GM23338 (cell line): ENCODE measurements around the gene PTPN6. TPM values are rescaled to one million over a fixed set of nuclear protein-coding genes. Genes with fewer than 3 reads are reported as not detected.

Experiments used
- ATAC-seq: fragments of 200-7000 bp; cut with Tn5 transposase; 3 replicates; pipeline ENCODE4 v1.9.1; 2020
- DNase-seq: peaks from one replicate; pipeline ENCODE4 v3.0.0-alpha.2; 2015; ENCODE audit warnings: low spot score
- H2AFZ ChIP-seq: fragments of 200-600 bp; sonication (generic); 2 replicates; pipeline ENCODE4 v1.8.0; 2016; ENCODE audit warnings: antibody characterized with exemption, mild to moderate bottlenecking, moderate library complexity
- H3F3A ChIP-seq: fragments of 200-600 bp; sonication (generic); replicated peaks from 2 replicates; pipeline ENCODE4 v1.8.0; 2017; ENCODE audit warnings: antibody characterized with exemption, mixed run types, low read depth
- H3K27ac ChIP-seq: fragments of 200-600 bp; sonication (generic); 2 replicates; pipeline ENCODE4 v1.6.1; 2016; ENCODE audit warnings: low read depth
- H3K27me3 ChIP-seq: fragments of 200-600 bp; sonication (generic); 2 replicates; pipeline ENCODE4 v1.8.0; 2016; ENCODE audit warnings: mild to moderate bottlenecking, mixed run types, moderate library complexity; ENCODE audit not compliant: insufficient read depth
- H3K36me3 ChIP-seq: fragments of 200-600 bp; sonication (generic); 2 replicates; pipeline ENCODE4 v1.8.0; 2016; ENCODE audit warnings: mild to moderate bottlenecking; ENCODE audit not compliant: insufficient read depth
- H3K4me1 ChIP-seq: fragments of 200-600 bp; sonication (generic); 2 replicates; pipeline ENCODE4 v1.8.0; 2016; ENCODE audit warnings: mild to moderate bottlenecking, moderate library complexity; ENCODE audit not compliant: insufficient read depth
- H3K4me2 ChIP-seq: fragments of 200-600 bp; sonication (generic); 2 replicates; pipeline ENCODE4 v1.7.1; 2017; ENCODE audit warnings: mixed run types
- H3K4me3 ChIP-seq: fragments of 200-600 bp; sonication (generic); 2 replicates; pipeline ENCODE4 v1.6.1; 2016; ENCODE audit warnings: mixed run types
- H3K79me2 ChIP-seq: fragments of 200-600 bp; sonication (generic); replicated peaks from 2 replicates; pipeline ENCODE4 v1.8.0; 2017; ENCODE audit warnings: mild to moderate bottlenecking; ENCODE audit not compliant: insufficient read depth
- H3K9me2 ChIP-seq: fragments of 200-600 bp; sonication (generic); 2 replicates; pipeline ENCODE4 v1.8.0; 2017; ENCODE audit not compliant: insufficient read depth
- H4K20me1 ChIP-seq: fragments of 200-600 bp; sonication (generic); replicated peaks from 2 replicates; pipeline ENCODE4 v1.8.0; 2017; ENCODE audit warnings: mild to moderate bottlenecking; ENCODE audit not compliant: insufficient read depth
- H3K27ac Mint-ChIP-seq: 2 replicates; pipeline ENCODE4 v1.8.0; 2020; ENCODE audit warnings: inconsistent platforms, mild to moderate bottlenecking, moderate library complexity, mixed read lengths
- H3K27me3 Mint-ChIP-seq: 3 replicates; pipeline ENCODE4 v1.8.0; 2022; ENCODE audit warnings: low read depth, mild to moderate bottlenecking, moderate library complexity, mixed read lengths, inconsistent platforms; ENCODE audit not compliant: insufficient read depth, poor library complexity
- H3K36me3 Mint-ChIP-seq: 3 replicates; pipeline ENCODE4 v1.8.0; 2021; ENCODE audit warnings: low read depth, mild to moderate bottlenecking, inconsistent platforms, moderate library complexity, mixed read lengths
- H3K4me1 Mint-ChIP-seq: 3 replicates; pipeline ENCODE4 v1.8.0; 2020; ENCODE audit warnings: mild to moderate bottlenecking, inconsistent platforms, mixed read lengths
- H3K4me3 Mint-ChIP-seq: 3 replicates; pipeline ENCODE4 v1.8.0; 2021; ENCODE audit warnings: moderate library complexity, mild to moderate bottlenecking, inconsistent platforms, mixed read lengths
- H3K9me3 Mint-ChIP-seq: 3 replicates; pipeline ENCODE4 v1.8.0; 2020; ENCODE audit warnings: moderate library complexity, mild to moderate bottlenecking, inconsistent platforms, mixed read lengths
- CREB1 ChIP-seq: fragments of 250-450 bp; sonication (Bioruptor Pico); IDR thresholded peaks from 2 replicates; pipeline ENCODE4 v1.5.0; 2020; ENCODE audit warnings: low read depth, mild to moderate bottlenecking, moderate library complexity
- EZH2 ChIP-seq: fragments of 200-600 bp; sonication (generic); IDR thresholded peaks from one replicate; pipeline ENCODE4 v1.8.0; 2017; ENCODE audit warnings: antibody characterized with exemption, mild to moderate bottlenecking, low read depth; ENCODE audit not compliant: unreplicated experiment
- NANOG ChIP-seq: IDR thresholded peaks from 2 replicates; pipeline ENCODE4 v1.6.1; 2016; ENCODE audit warnings: antibody characterized with exemption, borderline replicate concordance
- ZNF114 ChIP-seq: fragments of 250-450 bp; sonication (Bioruptor Pico); IDR thresholded peaks from 2 replicates; pipeline ENCODE4 v1.5.0; 2020; ENCODE audit warnings: mild to moderate bottlenecking, moderate library complexity
- polyA plus RNA-seq: library from polyadenylated mRNA; unstranded; fragments of >200 nt; fragmentation: Nextera tagmentation; extraction: Ambion mirVana; gene quantifications from 2 replicates; pipeline ENCODE4 v1.2.1, GENCODE V29; 2016
- total RNA-seq: library from RNA; depleted of rRNA; stranded (reverse); fragments of >200 nt; shearing (Covaris generic); gene quantifications from 2 replicates; pipeline ENCODE4 v1.2.3, GENCODE V29; 2014
- TF ChIP-seq, protein P1 (sequence below), 2 experiments: fragments of 200-600 bp in 1 of 2; sonication (generic) in 1 of 2; conservative IDR thresholded peaks; 2 replicates each; pipeline versions ENCODE4 v1.5.1 to v1.6.1; 2016 to 2017; ENCODE audit warnings: antibody characterized with exemption in 2 of 2, low read depth in 2 of 2, mild to moderate bottlenecking in 2 of 2, moderate library complexity in 1 of 2
- TF ChIP-seq, protein P2 (sequence below): fragments of 250-450 bp; sonication (Bioruptor Pico); IDR thresholded peaks from 2 replicates; pipeline ENCODE4 v1.5.0; 2020; ENCODE audit warnings: mild to moderate bottlenecking, moderate library complexity

Gene PTPN6
- total and polyA plus RNA-seq, 2 experiments from 2014 or later: 25.3 to 35.4 TPM

DNA sequence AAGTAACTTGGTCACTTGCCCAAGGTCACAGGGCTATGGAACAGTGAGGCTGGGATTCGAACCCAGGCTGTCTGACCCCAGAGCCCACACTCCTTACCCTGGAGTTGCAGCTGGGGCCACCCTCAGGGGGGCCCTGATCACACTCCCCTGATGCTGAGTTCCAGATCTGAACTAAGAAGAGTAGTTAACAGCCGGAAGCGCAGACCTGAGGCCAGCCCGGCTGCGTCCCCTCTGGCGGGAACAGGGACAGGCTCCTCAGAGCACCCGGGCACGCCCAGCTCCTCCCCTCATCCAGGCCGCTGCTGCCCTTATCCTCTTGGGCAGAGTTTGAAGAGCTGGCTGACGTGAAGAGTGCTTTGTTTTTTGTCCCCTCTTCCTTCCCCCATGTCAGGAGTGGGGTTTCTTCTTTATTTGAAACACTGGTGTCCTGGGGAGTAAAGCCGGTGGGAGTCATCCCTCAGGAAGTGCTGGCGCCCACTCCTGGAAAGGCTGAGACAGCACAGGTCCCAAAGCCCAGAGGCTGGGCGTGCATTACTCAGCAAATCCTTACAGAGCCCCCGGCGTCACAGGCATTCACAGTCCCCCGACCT, 10.6 kb downstream of the PTPN6 start:
- Histone ChIP-seq H2AFZ (peak overlapping the region; percentile 83; the same call in 1 of the 2 replicates), H3F3A (peaks cover 39% of the 10 kb centered on the region), H3K4me2 (peak overlapping the region; percentile 98), H3K9me2 (no peaks in the 10 kb centered on the region), H3K27ac (peak overlapping the region; percentile 91), H4K20me1 (peaks cover 4% of the 10 kb centered on the region; the same call in 1 of the 2 replicates), H3K79me2 (peaks cover 17% of the 10 kb centered on the region), H3K4me1 (peaks cover 38% of the 10 kb centered on the region), H3K4me3 (peak overlapping the region; percentile 95), H3K36me3 (peaks cover 15% of the 10 kb centered on the region), H3K27me3 (no peaks in the 10 kb centered on the region)
- ATAC-seq: peak; percentile 54
- Mint-ChIP-seq H3K27me3 (peaks cover 25% of the 10 kb centered on the region), H3K4me1 (peaks cover 51% of the 10 kb centered on the region), H3K9me3 (no peaks in the 10 kb centered on the region), H3K4me3 (peak overlapping the region; percentile 86), H3K27ac (peak overlapping the region; percentile 98), H3K36me3 (peaks cover 29% of the 10 kb centered on the region)
- peak; percentile 91 for DNase-seq
- TF ChIP-seq, protein P1, sequence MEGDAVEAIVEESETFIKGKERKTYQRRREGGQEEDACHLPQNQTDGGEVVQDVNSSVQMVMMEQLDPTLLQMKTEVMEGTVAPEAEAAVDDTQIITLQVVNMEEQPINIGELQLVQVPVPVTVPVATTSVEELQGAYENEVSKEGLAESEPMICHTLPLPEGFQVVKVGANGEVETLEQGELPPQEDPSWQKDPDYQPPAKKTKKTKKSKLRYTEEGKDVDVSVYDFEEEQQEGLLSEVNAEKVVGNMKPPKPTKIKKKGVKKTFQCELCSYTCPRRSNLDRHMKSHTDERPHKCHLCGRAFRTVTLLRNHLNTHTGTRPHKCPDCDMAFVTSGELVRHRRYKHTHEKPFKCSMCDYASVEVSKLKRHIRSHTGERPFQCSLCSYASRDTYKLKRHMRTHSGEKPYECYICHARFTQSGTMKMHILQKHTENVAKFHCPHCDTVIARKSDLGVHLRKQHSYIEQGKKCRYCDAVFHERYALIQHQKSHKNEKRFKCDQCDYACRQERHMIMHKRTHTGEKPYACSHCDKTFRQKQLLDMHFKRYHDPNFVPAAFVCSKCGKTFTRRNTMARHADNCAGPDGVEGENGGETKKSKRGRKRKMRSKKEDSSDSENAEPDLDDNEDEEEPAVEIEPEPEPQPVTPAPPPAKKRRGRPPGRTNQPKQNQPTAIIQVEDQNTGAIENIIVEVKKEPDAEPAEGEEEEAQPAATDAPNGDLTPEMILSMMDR (conservative IDR thresholded peaks at IDR 0.05; ENCODE audit: low read depth in 2 of 2): peak; percentile 63 to 80
- TF ChIP-seq CREB1: peak; percentile 32; the same call in 1 of the 2 replicates
- TF ChIP-seq ZNF114: no peak
- TF ChIP-seq NANOG: no peak

DNA sequence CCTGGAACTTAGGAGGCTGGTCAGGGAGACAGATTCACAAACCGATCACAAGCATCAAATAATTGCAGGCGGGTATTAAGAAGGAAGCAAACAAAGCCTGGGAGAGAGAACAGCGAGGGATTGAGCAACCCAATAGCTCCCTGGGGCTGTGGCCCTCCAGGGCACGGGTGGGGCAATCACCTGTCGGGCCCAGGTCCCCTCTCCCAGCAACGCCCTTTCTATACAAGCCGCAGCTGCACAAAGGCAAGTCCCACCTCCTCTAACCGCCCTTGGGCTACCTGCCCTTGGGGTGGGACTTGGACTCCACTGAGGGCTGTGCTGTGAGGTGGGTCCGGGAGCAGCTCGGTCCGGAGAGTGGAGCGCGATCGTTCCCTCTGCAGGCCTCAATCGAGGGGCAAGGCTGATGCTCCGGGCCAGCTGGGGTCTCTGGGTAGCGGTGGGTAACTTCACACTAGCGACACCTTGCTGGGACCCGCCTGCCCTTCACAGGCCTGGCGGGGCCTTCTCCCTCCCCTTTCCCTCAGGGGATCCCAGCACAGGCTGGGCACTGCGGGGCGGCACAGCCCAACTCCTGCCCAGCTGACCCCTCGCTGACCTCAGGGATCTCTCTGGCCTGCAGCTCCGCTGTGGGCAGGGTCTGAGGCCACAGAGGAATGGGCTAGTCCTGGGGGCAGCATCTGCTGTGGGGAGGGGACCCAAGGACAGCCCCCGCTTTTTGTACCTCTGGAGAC, 11.3 kb downstream of the PTPN6 start:
- DNase-seq: peak; percentile 58
- peak; percentile 9 for ATAC-seq
- peaks cover 21% of the 10 kb centered on the region for H3K79me2 ChIP-seq
- H3K36me3 ChIP-seq: peaks cover 15% of the 10 kb centered on the region
- Mint-ChIP-seq H3K9me3 (no peaks in the 10 kb centered on the region), H3K27ac (peak overlapping the region; percentile 98), H3K4me3 (peak overlapping the region; percentile 86), H3K4me1 (peaks cover 51% of the 10 kb centered on the region), H3K27me3 (peaks cover 25% of the 10 kb centered on the region), H3K36me3 (peaks cover 35% of the 10 kb centered on the region)
- peak overlapping the region; percentile 83 for H2AFZ ChIP-seq
- H3K4me1 ChIP-seq: peaks cover 38% of the 10 kb centered on the region
- TF ChIP-seq, protein P1 (conservative IDR thresholded peaks at IDR 0.05; ENCODE audit: low read depth in 2 of 2): 0 out of 4 replicates have a peak, but pooled peaks of 1 of the 2 experiments have one; percentile 11
- TF ChIP-seq EZH2: no peak
- TF ChIP-seq, protein P2, sequence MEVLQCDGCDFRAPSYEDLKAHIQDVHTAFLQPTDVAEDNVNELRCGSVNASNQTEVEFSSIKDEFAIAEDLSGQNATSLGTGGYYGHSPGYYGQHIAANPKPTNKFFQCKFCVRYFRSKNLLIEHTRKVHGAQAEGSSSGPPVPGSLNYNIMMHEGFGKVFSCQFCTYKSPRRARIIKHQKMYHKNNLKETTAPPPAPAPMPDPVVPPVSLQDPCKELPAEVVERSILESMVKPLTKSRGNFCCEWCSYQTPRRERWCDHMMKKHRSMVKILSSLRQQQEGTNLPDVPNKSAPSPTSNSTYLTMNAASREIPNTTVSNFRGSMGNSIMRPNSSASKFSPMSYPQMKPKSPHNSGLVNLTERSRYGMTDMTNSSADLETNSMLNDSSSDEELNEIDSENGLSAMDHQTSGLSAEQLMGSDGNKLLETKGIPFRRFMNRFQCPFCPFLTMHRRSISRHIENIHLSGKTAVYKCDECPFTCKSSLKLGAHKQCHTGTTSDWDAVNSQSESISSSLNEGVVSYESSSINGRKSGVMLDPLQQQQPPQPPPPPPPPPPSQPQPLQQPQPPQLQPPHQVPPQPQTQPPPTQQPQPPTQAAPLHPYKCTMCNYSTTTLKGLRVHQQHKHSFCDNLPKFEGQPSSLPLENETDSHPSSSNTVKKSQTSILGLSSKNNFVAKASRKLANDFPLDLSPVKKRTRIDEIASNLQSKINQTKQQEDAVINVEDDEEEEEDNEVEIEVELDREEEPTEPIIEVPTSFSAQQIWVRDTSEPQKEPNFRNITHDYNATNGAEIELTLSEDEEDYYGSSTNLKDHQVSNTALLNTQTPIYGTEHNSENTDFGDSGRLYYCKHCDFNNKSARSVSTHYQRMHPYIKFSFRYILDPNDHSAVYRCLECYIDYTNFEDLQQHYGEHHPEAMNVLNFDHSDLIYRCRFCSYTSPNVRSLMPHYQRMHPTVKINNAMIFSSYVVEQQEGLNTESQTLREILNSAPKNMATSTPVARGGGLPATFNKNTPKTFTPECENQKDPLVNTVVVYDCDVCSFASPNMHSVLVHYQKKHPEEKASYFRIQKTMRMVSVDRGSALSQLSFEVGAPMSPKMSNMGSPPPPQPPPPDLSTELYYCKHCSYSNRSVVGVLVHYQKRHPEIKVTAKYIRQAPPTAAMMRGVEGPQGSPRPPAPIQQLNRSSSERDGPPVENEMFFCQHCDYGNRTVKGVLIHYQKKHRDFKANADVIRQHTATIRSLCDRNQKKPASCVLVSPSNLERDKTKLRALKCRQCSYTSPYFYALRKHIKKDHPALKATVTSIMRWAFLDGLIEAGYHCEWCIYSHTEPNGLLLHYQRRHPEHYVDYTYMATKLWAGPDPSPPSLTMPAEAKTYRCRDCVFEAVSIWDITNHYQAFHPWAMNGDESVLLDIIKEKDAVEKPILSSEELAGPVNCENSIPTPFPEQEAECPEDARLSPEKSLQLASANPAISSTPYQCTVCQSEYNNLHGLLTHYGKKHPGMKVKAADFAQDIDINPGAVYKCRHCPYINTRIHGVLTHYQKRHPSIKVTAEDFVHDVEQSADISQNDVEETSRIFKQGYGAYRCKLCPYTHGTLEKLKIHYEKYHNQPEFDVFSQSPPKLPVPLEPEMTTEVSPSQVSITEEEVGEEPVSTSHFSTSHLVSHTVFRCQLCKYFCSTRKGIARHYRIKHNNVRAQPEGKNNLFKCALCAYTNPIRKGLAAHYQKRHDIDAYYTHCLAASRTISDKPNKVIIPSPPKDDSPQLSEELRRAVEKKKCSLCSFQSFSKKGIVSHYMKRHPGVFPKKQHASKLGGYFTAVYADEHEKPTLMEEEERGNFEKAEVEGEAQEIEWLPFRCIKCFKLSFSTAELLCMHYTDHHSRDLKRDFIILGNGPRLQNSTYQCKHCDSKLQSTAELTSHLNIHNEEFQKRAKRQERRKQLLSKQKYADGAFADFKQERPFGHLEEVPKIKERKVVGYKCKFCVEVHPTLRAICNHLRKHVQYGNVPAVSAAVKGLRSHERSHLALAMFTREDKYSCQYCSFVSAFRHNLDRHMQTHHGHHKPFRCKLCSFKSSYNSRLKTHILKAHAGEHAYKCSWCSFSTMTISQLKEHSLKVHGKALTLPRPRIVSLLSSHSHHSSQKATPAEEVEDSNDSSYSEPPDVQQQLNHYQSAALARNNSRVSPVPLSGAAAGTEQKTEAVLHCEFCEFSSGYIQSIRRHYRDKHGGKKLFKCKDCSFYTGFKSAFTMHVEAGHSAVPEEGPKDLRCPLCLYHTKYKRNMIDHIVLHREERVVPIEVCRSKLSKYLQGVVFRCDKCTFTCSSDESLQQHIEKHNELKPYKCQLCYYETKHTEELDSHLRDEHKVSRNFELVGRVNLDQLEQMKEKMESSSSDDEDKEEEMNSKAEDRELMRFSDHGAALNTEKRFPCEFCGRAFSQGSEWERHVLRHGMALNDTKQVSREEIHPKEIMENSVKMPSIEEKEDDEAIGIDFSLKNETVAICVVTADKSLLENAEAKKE: no peak
- H3K9me2 ChIP-seq: no peaks in the 10 kb centered on the region
- peak overlapping the region; percentile 95 for H3K4me3 ChIP-seq
- no peaks in the 10 kb centered on the region for H3K27me3 ChIP-seq
- H4K20me1 ChIP-seq: peaks cover 4% of the 10 kb centered on the region; the same call in 1 of the 2 replicates
- peak overlapping the region; percentile 98 for H3K4me2 ChIP-seq
- peak overlapping the region; percentile 91 for H3K27ac ChIP-seq
- peaks cover 45% of the 10 kb centered on the region for H3F3A ChIP-seq
